HCT116 (cell line): ENCODE data around the gene FAAP24. TPM values are rescaled to one million over a fixed set of nuclear protein-coding genes. Genes with fewer than 3 reads are reported as not detected.

Experiments used
- ATAC-seq: fragments of 200-7000 bp; cut with Tn5 transposase; 2 replicates; pipeline ENCODE4 v1.9.1; 2020; ENCODE audit warnings: mild to moderate bottlenecking, moderate library complexity
- BruUV-seq: library from RNA; stranded (reverse); fragments of 400-500 nt; replicated peaks from 2 replicates; lab custom pipeline; 2021; lab: Mats Ljungman, UMichigan
- CTCF ChIA-PET: fragments of 300-600 bp; sonication (Branson Sonifier 250); formaldehyde crosslinking; loops from one replicate; lab custom pipeline; 2021; ENCODE audit warnings: antibody characterized with exemption; lab: Charles Lee
- POLR2A ChIA-PET: fragments of 300-600, 350-600 bp; sonication (Branson Sonifier 250); formaldehyde crosslinking; loops from one replicate; lab custom pipeline; 2021; ENCODE audit warnings: antibody characterized with exemption; lab: Charles Lee
- RAD21 ChIA-PET, 2 experiments: fragments of 300-600 bp; sonication (Branson Sonifier 250); formaldehyde crosslinking; loops; one replicate each; lab custom pipeline; 2023; ENCODE audit warnings: low total read pairs in 2 of 2; ENCODE audit not compliant: uncharacterized antibody in 2 of 2, unreplicated experiment in 2 of 2, low non-redundant PET in 1 of 2; lab: Charles Lee
- DNase-seq: peaks from one replicate; pipeline ENCODE4 v3.0.0-alpha.2; 2010; ENCODE audit warnings: low read depth, low spot score
- H2AFZ ChIP-seq: fragments of 200-600 bp; shearing (Covaris generic), sonication (generic); 2 replicates; pipeline ENCODE4 v1.6.1; 2017; ENCODE audit warnings: low read depth, mixed run types, mixed read lengths, antibody characterized with exemption, low read length; ENCODE audit not compliant: poor library complexity, severe bottlenecking
- H3K27ac ChIP-seq: 2 replicates; pipeline ENCODE4 v1.5.1; 2012; ENCODE audit warnings: low read depth, low read length
- H3K27me3 ChIP-seq: fragments of 200-600 bp; sonication (generic); 2 replicates; pipeline ENCODE4 v1.6.1; 2016; ENCODE audit warnings: mixed run types, low read length, mixed read lengths; ENCODE audit not compliant: insufficient read depth
- H3K36me3 ChIP-seq, 2 experiments: fragments of 200-500 bp in 1 of 2; fragments of 200-600 bp in 1 of 2; sonication (Bioruptor generic) in 1 of 2; sonication (generic) in 1 of 2; 2 replicates each; pipeline versions ENCODE4 v1.5.1 to v1.6.1; 2014 to 2016; ENCODE audit warnings: low read length in 2 of 2, inconsistent platforms in 1 of 2, mixed read lengths in 1 of 2, mixed run types in 1 of 2; ENCODE audit not compliant: insufficient read depth in 2 of 2, control insufficient read depth in 1 of 2
- H3K4me1 ChIP-seq, 2 experiments: fragments of 200-600 bp in 1 of 2; sonication (generic) in 1 of 2; 2 replicates each; pipeline versions ENCODE4 v1.5.1 to v1.6.1; 2012 to 2017; ENCODE audit warnings: low read length in 2 of 2, inconsistent platforms in 1 of 2, mild to moderate bottlenecking in 1 of 2, mixed read lengths in 1 of 2, mixed run types in 1 of 2, moderate library complexity in 1 of 2; ENCODE audit not compliant: insufficient read depth in 2 of 2, control insufficient read depth in 1 of 2
- H3K4me2 ChIP-seq: fragments of 200-600 bp; sonication (generic); 2 replicates; pipeline ENCODE4 v1.6.1; 2017; ENCODE audit warnings: mixed run types, low read length, mixed read lengths
- H3K4me3 ChIP-seq, 2 experiments: fragments of 200-600 bp in 1 of 2; sonication (generic) in 1 of 2; replicated peaks in 1 of 2; 2 replicates each; pipeline ENCODE4 v1.5.1; 2011 to 2016; ENCODE audit warnings: low read length in 2 of 2, control low read depth in 1 of 2, low read depth in 1 of 2, mild to moderate bottlenecking in 1 of 2, mixed read lengths in 1 of 2, mixed run types in 1 of 2
- H3K79me2 ChIP-seq: fragments of 200-600 bp; sonication (generic); 2 replicates; pipeline ENCODE4 v1.6.1; 2017; ENCODE audit warnings: mild to moderate bottlenecking, mixed run types, low read length, moderate library complexity, mixed read lengths; ENCODE audit not compliant: insufficient read depth
- H3K9ac ChIP-seq: fragments of 200-600 bp; sonication (generic); 2 replicates; pipeline ENCODE4 v1.6.1; 2016; ENCODE audit warnings: low read length, mixed read lengths
- H3K9me2 ChIP-seq: fragments of 200-600 bp; sonication (generic), shearing (Covaris generic); 2 replicates; pipeline ENCODE4 v1.6.1; 2017; ENCODE audit warnings: mixed run types, mild to moderate bottlenecking, moderate library complexity; ENCODE audit not compliant: insufficient read depth
- H3K9me3 ChIP-seq, 2 experiments: fragments of 200-500 bp in 1 of 2; fragments of 200-600 bp in 1 of 2; sonication (Bioruptor generic) in 1 of 2; sonication (generic) in 1 of 2; 2 replicates each; pipeline ENCODE4 v1.6.1; 2014 to 2017; ENCODE audit warnings: low read length in 2 of 2, mixed read lengths in 2 of 2, inconsistent platforms in 1 of 2, low read depth in 1 of 2, mild to moderate bottlenecking in 1 of 2, mixed run types in 1 of 2, moderate library complexity in 1 of 2; ENCODE audit not compliant: control insufficient read depth in 1 of 2, insufficient read depth in 1 of 2
- H4K20me1 ChIP-seq: fragments of 200-600 bp; sonication (generic), shearing (Covaris generic); 2 replicates; pipeline ENCODE4 v1.6.1; 2017; ENCODE audit warnings: mixed run types, mild to moderate bottlenecking, moderate library complexity; ENCODE audit not compliant: insufficient read depth
- CEBPB ChIP-seq: IDR thresholded peaks from 2 replicates; pipeline ENCODE4 v1.6.1; 2012; ENCODE audit warnings: low read depth
- EZH2phosphoT487 ChIP-seq: fragments of 200-600 bp; IDR thresholded peaks from 2 replicates; pipeline ENCODE4 v1.6.1; 2018; ENCODE audit warnings: antibody characterized with exemption, borderline replicate concordance
- JUND ChIP-seq: IDR thresholded peaks from 2 replicates; pipeline ENCODE4 v1.6.1; 2012
- REST ChIP-seq: IDR thresholded peaks from 2 replicates; pipeline ENCODE4 v1.6.1; 2012; ENCODE audit warnings: low read depth
- ZBTB33 ChIP-seq: IDR thresholded peaks from 2 replicates; pipeline ENCODE4 v1.6.1; 2011; ENCODE audit warnings: mild to moderate bottlenecking, low read length, moderate library complexity; ENCODE audit not compliant: insufficient replicate concordance; ENCODE audit errors: extremely low read depth
- intact Hi-C: fragments of 100-400 bp; cut with micrococcal nuclease; formaldehyde crosslinking; loops from 2 replicates; pipeline ENCODE4 v1.10.0; 2022
- total RNA-seq: library from RNA; stranded (reverse); gene quantifications from one replicate; pipeline ENCODE4 v1.2.1, GENCODE V29; 2021; ENCODE audit not compliant: unreplicated experiment

FAAP24 gene
- total RNA-seq, 1 experiment from 2014 or later = 4.9 TPM

GRCh38 chr19:32928806-32929205 is 43.2 kb upstream of the FAAP24 start:
- Histone ChIP-seq H2AFZ (no peak overlapping the region), H3K9me2 (no peaks in the 10 kb centered on the region), H3K27ac (no peak overlapping the region), H3K4me3 (no peak overlapping the region), H3K27me3 (no peaks in the 10 kb centered on the region), H3K9me3 (no peaks in the 10 kb centered on the region), H3K9ac (no peak overlapping the region), H3K4me1 (no peaks in the 10 kb centered on the region), H3K79me2 (no peaks in the 10 kb centered on the region), H3K36me3 (peaks cover 2 to 3% of the 10 kb centered on the region in 2 experiments; a peak in 3 of 4 replicates), H4K20me1 (no peaks in the 10 kb centered on the region), H3K4me2 (no peak overlapping the region)
- intact Hi-C loops = no loop called here
- no peak for ATAC-seq
- no peak for DNase-seq
- CTCF ChIA-PET = no interaction called here
- RAD21 ChIA-PET = no interaction called here
- no peak for TF ChIP-seq ZBTB33
- no peak for TF ChIP-seq REST
- no peak for TF ChIP-seq EZH2phosphoT487
- no peak for TF ChIP-seq JUND
- no peak for TF ChIP-seq CEBPB
- no TSS peak for BruUV-seq
- POLR2A ChIA-PET = no interaction called here
